Measurements from ENCODE around the gene TNNT2. TPM values are rescaled to one million over a fixed set of nuclear protein-coding genes. Genes with fewer than 3 reads are reported as not detected.

The TNNT2 gene
- under 0.01 TPM in 1 of 2 replicates, not detected in the other for total RNA-seq

GRCh38 chr1:201377611-201378092, at the start of gene TNNT2:
Gene TNNT2 (minus strand): TSS chr1:201377680. CDS start chr1:201373254, 4,426 bp downstream.

DNA sequence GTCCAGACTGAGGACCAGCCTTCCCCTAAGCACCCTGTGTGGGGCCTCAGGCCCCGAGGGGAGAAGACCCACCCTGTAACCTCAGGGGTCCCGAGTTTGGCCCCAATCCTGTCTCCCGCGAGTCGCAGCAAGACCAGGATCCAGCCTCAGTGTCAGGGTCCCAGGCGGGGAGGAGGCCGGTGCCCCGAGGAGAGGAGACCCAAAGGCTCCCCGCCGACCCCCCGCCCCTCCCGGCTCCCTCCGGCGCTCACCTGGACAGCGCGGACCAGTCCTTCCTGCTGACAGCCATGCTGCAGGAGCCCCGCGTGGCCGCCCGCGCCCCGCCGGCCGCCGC, 21.5 kb upstream of the TNNT2 start, which contains the start of gene LAD1:
TSS of gene LAD1 (minus strand) at position 307 of the 334 bp plus-strand sequence. CDS start at position 289, 18 bp downstream.

Other genes with a start within 250 kb of the TNNT2 start
- gene TMEM9, start 223.2 kb downstream of the TNNT2 start, total RNA-seq: 66.0 and 78.4 TPM in 2 replicates
- gene IGFN1, start 186.9 kb downstream of the TNNT2 start, total RNA-seq: 0.07 TPM in 1 of 2 replicates, not detected in the other
- gene PKP1, start 94.2 kb downstream of the TNNT2 start, total RNA-seq: 0.13 and 0.30 TPM in 2 replicates
- 0.07 TPM in 1 of 2 replicates, not detected in the other for gene LAD1, start 21.6 kb upstream of the TNNT2 start, total RNA-seq
- 0.03 TPM in 1 of 2 replicates, not detected in the other for gene TNNI1, start 44.0 kb upstream of the TNNT2 start, total RNA-seq
- gene PHLDA3, start 91.5 kb upstream of the TNNT2 start, total RNA-seq: 94.6 and 176 TPM in 2 replicates
- 424 and 452 TPM in 2 replicates for gene CSRP1, start 129.4 kb upstream of the TNNT2 start, total RNA-seq
- gene NAV1, start 161.4 kb upstream of the TNNT2 start, total RNA-seq: 89.2 and 115 TPM in 2 replicates